GM12872 (cell line): Measurements from ENCODE around the gene NOTCH1.

Source experiments
- CTCF ChIP-seq: IDR thresholded peaks from 3 replicates; pipeline ENCODE4 v1.5.1; 2011; ENCODE audit warnings: low read depth, mild to moderate bottlenecking, low read length, moderate library complexity; ENCODE audit not compliant: insufficient read depth

The NOTCH1 gene

GRCh38 chr9:136492978-136493522, 52.8 kb downstream of the NOTCH1 start:
- TF ChIP-seq CTCF: no peak

GRCh38 chr9:136489731-136490130, 56.1 kb downstream of the NOTCH1 start:
- TF ChIP-seq CTCF: no peak

- peak; percentile 98 for TF ChIP-seq CTCF
Observed at GRCh38 chr9:136488247-136489214, 57.3 kb downstream of the NOTCH1 start.

- TF ChIP-seq CTCF: no peak
Observed at GRCh38 chr9:136487672-136488071, 58.2 kb downstream of the NOTCH1 start.

GRCh38 chr9:136486823-136487620, 58.8 kb downstream of the NOTCH1 start:
- TF ChIP-seq CTCF: no peak

GRCh38 chr9:136486131-136486530, 59.7 kb downstream of the NOTCH1 start:
- TF ChIP-seq CTCF: no peak
